ENCODE measurements around the gene TECPR2. TPM values are rescaled to one million over a fixed set of nuclear protein-coding genes. Genes with fewer than 3 reads are reported as not detected.

TECPR2 gene
- total RNA-seq, 1 experiment from 2014 or later: 9.3 TPM

GRCh38 chr14:102496958-102497744 lies 134.4 kb downstream of the TECPR2 start:
- H3K9me3 ChIP-seq: no peaks in the 10 kb centered on the region
- no TSS peak for BruUV-seq (replicated peaks)
- Mint-ChIP-seq H3K4me1 (ENCODE audit: low read depth, unreplicated experiment) (peaks cover 6% of the 10 kb centered on the region), H3K9me3 (ENCODE audit: unreplicated experiment) (no peaks in the 10 kb centered on the region), H3K36me3 (ENCODE audit: insufficient read depth, unreplicated experiment) (peaks cover 11% of the 10 kb centered on the region), H3K27ac (ENCODE audit: unreplicated experiment) (no peak overlapping the region), H3K27me3 (ENCODE audit: insufficient read depth, unreplicated experiment) (no peaks in the 10 kb centered on the region), H3K4me3 (ENCODE audit: unreplicated experiment) (no peak overlapping the region)
- intact Hi-C loops (cut with micrococcal nuclease; ENCODE audit: unreplicated experiment): no loop called here
- no peak overlapping the region for H3K4me3 ChIP-seq (ENCODE audit: low read depth, low read length)
- no peaks in the 10 kb centered on the region for H3K36me3 ChIP-seq (ENCODE audit: control insufficient read depth, insufficient read depth, low read length)
- 0 out of 2 replicates have a peak, but pooled peaks cover 5% of the 10 kb centered on the region for H3K4me1 ChIP-seq
- CTCF ChIA-PET: interaction anchor here (1.4 kb wide), 1 partner anchor 59 kb away, joined by 4 read pairs; no protein-coding TSS in a partner anchor
- POLR2A ChIA-PET: no interaction called here
- TF ChIP-seq, protein P1, sequence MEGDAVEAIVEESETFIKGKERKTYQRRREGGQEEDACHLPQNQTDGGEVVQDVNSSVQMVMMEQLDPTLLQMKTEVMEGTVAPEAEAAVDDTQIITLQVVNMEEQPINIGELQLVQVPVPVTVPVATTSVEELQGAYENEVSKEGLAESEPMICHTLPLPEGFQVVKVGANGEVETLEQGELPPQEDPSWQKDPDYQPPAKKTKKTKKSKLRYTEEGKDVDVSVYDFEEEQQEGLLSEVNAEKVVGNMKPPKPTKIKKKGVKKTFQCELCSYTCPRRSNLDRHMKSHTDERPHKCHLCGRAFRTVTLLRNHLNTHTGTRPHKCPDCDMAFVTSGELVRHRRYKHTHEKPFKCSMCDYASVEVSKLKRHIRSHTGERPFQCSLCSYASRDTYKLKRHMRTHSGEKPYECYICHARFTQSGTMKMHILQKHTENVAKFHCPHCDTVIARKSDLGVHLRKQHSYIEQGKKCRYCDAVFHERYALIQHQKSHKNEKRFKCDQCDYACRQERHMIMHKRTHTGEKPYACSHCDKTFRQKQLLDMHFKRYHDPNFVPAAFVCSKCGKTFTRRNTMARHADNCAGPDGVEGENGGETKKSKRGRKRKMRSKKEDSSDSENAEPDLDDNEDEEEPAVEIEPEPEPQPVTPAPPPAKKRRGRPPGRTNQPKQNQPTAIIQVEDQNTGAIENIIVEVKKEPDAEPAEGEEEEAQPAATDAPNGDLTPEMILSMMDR (IDR thresholded peaks at IDR 0.05; ENCODE audit: insufficient read depth in 1 of 2, low read depth in 1 of 2, low read length in 1 of 2, severe bottlenecking in 1 of 2, unreplicated experiment in 1 of 2): no peak
- DNase-seq: no peak
- H3K27me3 ChIP-seq (replicated peaks; ENCODE audit: control insufficient read depth, insufficient read depth, low read length): no peaks in the 10 kb centered on the region

DNA sequence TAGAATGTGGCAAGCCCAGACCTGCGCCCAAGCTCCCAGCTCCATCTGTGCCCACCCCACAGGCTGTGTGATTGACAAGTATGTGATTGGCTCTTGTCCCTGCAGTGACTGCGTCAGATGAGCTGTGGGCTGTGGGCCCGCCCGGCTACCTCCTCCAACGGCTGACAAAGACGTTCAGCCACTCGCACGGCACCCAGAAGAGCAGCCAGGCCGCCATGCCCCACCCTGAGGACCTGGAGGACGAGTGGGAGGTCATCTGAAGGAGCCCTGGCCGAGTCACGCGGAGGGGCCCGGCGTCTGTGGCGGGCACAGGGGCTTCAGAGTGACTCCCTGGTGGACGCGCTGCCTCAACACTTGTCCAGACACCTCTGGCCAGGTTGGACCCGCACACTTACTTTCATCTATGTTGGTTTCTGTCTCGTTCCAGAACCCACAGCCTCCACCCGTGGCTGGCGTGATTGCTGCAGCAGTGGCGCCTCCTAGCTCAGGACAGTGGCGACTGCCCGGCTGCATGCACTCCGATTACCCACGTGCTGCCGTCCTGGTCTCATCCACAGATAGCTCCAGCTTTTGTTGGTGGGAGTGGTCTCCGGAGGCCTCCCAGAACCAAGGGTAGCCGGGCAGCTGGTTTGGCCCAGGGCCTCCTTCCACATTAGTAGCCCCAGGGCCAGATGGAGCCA lies 135.4 kb downstream of the TECPR2 start:
- H3K4me1 ChIP-seq: 0 out of 2 replicates have a peak, but pooled peaks cover 5% of the 10 kb centered on the region
- Mint-ChIP-seq H3K27me3 (ENCODE audit: insufficient read depth, unreplicated experiment) (no peaks in the 10 kb centered on the region), H3K4me3 (ENCODE audit: unreplicated experiment) (no peak overlapping the region), H3K27ac (ENCODE audit: unreplicated experiment) (no peak overlapping the region), H3K4me1 (ENCODE audit: low read depth, unreplicated experiment) (peaks cover 6% of the 10 kb centered on the region), H3K36me3 (ENCODE audit: insufficient read depth, unreplicated experiment) (peaks cover 12% of the 10 kb centered on the region), H3K9me3 (ENCODE audit: unreplicated experiment) (no peaks in the 10 kb centered on the region)
- H3K9me3 ChIP-seq: no peaks in the 10 kb centered on the region
- no peak overlapping the region for H3K4me3 ChIP-seq (ENCODE audit: low read depth, low read length)
- no peaks in the 10 kb centered on the region for H3K27me3 ChIP-seq (replicated peaks; ENCODE audit: control insufficient read depth, insufficient read depth, low read length)
- no TSS peak for BruUV-seq (replicated peaks)
- peak in 1 of 2 experiments; percentile 35 for DNase-seq
- intact Hi-C loops (cut with micrococcal nuclease; ENCODE audit: unreplicated experiment): no loop called here
- TF ChIP-seq, protein P1 (IDR thresholded peaks at IDR 0.05; ENCODE audit: insufficient read depth in 1 of 2, low read depth in 1 of 2, low read length in 1 of 2, severe bottlenecking in 1 of 2, unreplicated experiment in 1 of 2): peak; percentile 10 to 32
- CTCF ChIA-PET: interaction anchor here (0.6 to 1.4 kb wide), 3 partner anchors 19 to 60 kb away, joined by 3 to 4 read pairs (median 3); no protein-coding TSS in a partner anchor
- POLR2A ChIA-PET: no interaction called here
- H3K36me3 ChIP-seq (ENCODE audit: control insufficient read depth, insufficient read depth, low read length): no peaks in the 10 kb centered on the region

DNA sequence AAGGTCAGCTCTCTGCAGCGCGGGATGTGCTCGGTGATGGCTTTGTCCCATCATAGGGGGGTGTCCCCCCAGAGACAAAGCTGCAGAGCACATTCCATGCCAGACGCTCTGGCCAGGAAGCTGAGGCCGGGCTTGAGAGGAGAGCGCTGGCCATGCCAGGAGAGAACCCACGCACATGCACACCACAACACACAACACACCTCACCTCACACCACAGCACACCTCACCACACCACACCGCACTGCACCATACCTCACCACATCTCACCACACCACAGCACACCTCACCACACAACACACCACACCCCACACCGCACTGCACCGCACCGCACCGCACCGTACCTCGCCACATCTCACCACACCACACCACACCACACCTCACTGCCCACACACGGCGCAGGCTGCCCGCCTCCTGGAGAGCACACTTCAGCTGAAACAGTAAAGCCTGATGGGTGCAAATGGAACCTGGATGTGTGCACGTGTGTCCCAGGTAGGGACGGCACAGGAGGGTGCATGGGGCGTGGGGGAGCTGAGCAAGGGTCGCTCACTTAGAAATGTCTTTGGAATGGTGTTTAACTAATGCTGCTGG lies 136.0 kb downstream of the TECPR2 start:
- intact Hi-C loops (cut with micrococcal nuclease; ENCODE audit: unreplicated experiment): no loop called here
- H3K27me3 Mint-ChIP-seq (ENCODE audit: insufficient read depth, unreplicated experiment): no peaks in the 10 kb centered on the region
- ChIA-PET POLR2A (no interaction called here), CTCF (interaction anchor here (0.6 to 1.4 kb wide), 3 partner anchors 20 to 60 kb away, joined by 3 to 4 read pairs (median 3); no protein-coding TSS in a partner anchor)
- H3K27ac Mint-ChIP-seq (ENCODE audit: unreplicated experiment): no peak overlapping the region
- Histone ChIP-seq H3K9me3 (no peaks in the 10 kb centered on the region), H3K36me3 (ENCODE audit: control insufficient read depth, insufficient read depth, low read length) (no peaks in the 10 kb centered on the region), H3K4me1 (0 out of 2 replicates have a peak, but pooled peaks cover 5% of the 10 kb centered on the region), H3K27me3 (replicated peaks; ENCODE audit: control insufficient read depth, insufficient read depth, low read length) (no peaks in the 10 kb centered on the region), H3K4me3 (ENCODE audit: low read depth, low read length) (no peak overlapping the region)
- TF ChIP-seq, protein P1 (IDR thresholded peaks at IDR 0.05; ENCODE audit: insufficient read depth in 1 of 2, low read depth in 1 of 2, low read length in 1 of 2, severe bottlenecking in 1 of 2, unreplicated experiment in 1 of 2): no peak
- H3K4me3 Mint-ChIP-seq (ENCODE audit: unreplicated experiment): no peak overlapping the region
- no peaks in the 10 kb centered on the region for H3K9me3 Mint-ChIP-seq (ENCODE audit: unreplicated experiment)
- no peak for DNase-seq
- BruUV-seq (replicated peaks): no TSS peak
- peaks cover 12% of the 10 kb centered on the region for H3K36me3 Mint-ChIP-seq (ENCODE audit: insufficient read depth, unreplicated experiment)
- H3K4me1 Mint-ChIP-seq (ENCODE audit: low read depth, unreplicated experiment): peaks cover 6% of the 10 kb centered on the region

All from Caco-2 (cell line).